Smooth muscle cell (in vitro differentiated cells): Measurements from ENCODE around the gene KRT84. TPM values are rescaled to one million over a fixed set of nuclear protein-coding genes. Genes with fewer than 3 reads are reported as not detected.

Experiments used
- DNase-seq: peaks from one replicate; lab custom pipeline; 2025; ENCODE audit not compliant: unreplicated experiment; lab: John Stamatoyannopoulos, UW
- H2AFZ ChIP-seq: fragments of 200-600 bp; sonication (generic); 2 replicates; pipeline ENCODE4 v1.6.0; 2016; ENCODE audit warnings: antibody characterized with exemption, low read depth, mild to moderate bottlenecking
- H3F3A ChIP-seq: fragments of 200-600 bp; sonication (generic); 2 replicates; pipeline ENCODE4 v1.6.0; 2017; ENCODE audit warnings: antibody characterized with exemption, low read depth
- H3K27ac ChIP-seq: fragments of 200-600 bp; sonication (generic); 2 replicates; pipeline ENCODE4 v1.5.1; 2016; ENCODE audit warnings: low read depth, mild to moderate bottlenecking
- H3K27me3 ChIP-seq: fragments of 200-600 bp; sonication (generic); 2 replicates; pipeline ENCODE4 v1.6.1; 2016; ENCODE audit warnings: low read depth, mild to moderate bottlenecking
- H3K36me3 ChIP-seq: fragments of 200-600 bp; sonication (generic); 2 replicates; pipeline ENCODE4 v1.5.1; 2016; ENCODE audit warnings: low read depth
- H3K4me1 ChIP-seq: fragments of 200-600 bp; sonication (generic); 2 replicates; pipeline ENCODE4 v1.5.1; 2016; ENCODE audit warnings: low read depth
- H3K4me2 ChIP-seq: fragments of 200-600 bp; sonication (generic); 2 replicates; pipeline ENCODE4 v1.6.0; 2016; ENCODE audit warnings: mild to moderate bottlenecking
- H3K4me3 ChIP-seq: fragments of 200-600 bp; sonication (generic); 2 replicates; pipeline ENCODE4 v1.5.1; 2016; ENCODE audit warnings: mild to moderate bottlenecking
- H3K79me2 ChIP-seq: fragments of 200-600 bp; sonication (generic); 2 replicates; pipeline ENCODE4 v1.6.0; 2016; ENCODE audit warnings: low read depth, mild to moderate bottlenecking
- H3K9ac ChIP-seq: fragments of 200-600 bp; sonication (generic); 2 replicates; pipeline ENCODE4 v1.6.0; 2016; ENCODE audit warnings: low read depth
- H3K9me3 ChIP-seq: fragments of 200-600 bp; sonication (generic); replicated peaks from 2 replicates; pipeline ENCODE4 v1.5.1; 2016; ENCODE audit warnings: low read depth
- H4K20me1 ChIP-seq: fragments of 200-600 bp; sonication (generic); 2 replicates; pipeline ENCODE4 v1.6.0; 2016; ENCODE audit warnings: low read depth
- WGBS: methylation state at CpG from one replicate; pipeline ENCODE4 v1.1.7; 2016; ENCODE audit warnings: low lambda C conversion rate; 5-methylcytosine and 5-hydroxymethylcytosine counted together
- polyA plus RNA-seq: library from polyadenylated mRNA; unstranded; fragments of >200 nt; fragmentation: Nextera tagmentation; extraction: Ambion mirVana; gene quantifications from 2 replicates; pipeline ENCODE4 v1.2.1, GENCODE V29; 2016
- total RNA-seq: library from RNA; depleted of rRNA; stranded (reverse); fragments of >200 nt; gene quantifications from 2 replicates; pipeline ENCODE4 v1.2.3, GENCODE V29; 2014
- TF ChIP-seq, protein P1 (sequence below): fragments of 200-600 bp; sonication (generic); IDR thresholded peaks from 2 replicates; pipeline ENCODE4 v1.5.1; 2017; ENCODE audit warnings: borderline replicate concordance, mild to moderate bottlenecking, antibody characterized with exemption; ENCODE audit not compliant: insufficient read depth, poor library complexity, severe bottlenecking

The KRT84 gene
- total and polyA plus RNA-seq, 2 experiments from 2014 or later: 0.09 to 5.6 TPM

DNA sequence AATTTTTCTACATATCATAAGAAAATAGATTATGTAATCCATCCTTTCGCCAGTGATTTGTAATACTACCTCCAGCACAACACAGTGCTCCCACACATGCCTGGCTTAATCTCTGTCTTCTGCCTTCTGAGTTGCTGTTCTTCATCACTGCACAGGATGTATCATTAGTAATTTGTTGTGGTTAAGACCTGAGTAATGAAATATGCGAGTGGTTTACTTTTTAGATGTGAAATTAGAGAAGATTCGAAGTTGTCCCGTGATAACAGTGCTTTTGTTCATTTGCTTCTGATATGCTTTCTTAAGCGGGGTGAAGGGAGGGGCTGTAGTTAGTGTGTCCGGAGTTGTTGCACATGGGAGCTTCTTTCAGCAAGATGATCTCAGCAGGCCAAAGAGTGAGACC is 36.3 kb downstream of the KRT84 start:
- Histone ChIP-seq H3F3A (no peaks in the 10 kb centered on the region), H2AFZ (no peak overlapping the region), H3K36me3 (no peaks in the 10 kb centered on the region), H3K4me3 (no peak overlapping the region), H3K9me3 (no peaks in the 10 kb centered on the region), H3K27me3 (peaks cover 42% of the 10 kb centered on the region), H3K9ac (no peak overlapping the region), H4K20me1 (no peaks in the 10 kb centered on the region), H3K4me1 (no peaks in the 10 kb centered on the region), H3K79me2 (no peaks in the 10 kb centered on the region), H3K4me2 (no peak overlapping the region), H3K27ac (no peak overlapping the region)
- WGBS: 56% methylated on average over 6 of the region's 6 CpGs
- no peak for DNase-seq
- TF ChIP-seq, protein P1, sequence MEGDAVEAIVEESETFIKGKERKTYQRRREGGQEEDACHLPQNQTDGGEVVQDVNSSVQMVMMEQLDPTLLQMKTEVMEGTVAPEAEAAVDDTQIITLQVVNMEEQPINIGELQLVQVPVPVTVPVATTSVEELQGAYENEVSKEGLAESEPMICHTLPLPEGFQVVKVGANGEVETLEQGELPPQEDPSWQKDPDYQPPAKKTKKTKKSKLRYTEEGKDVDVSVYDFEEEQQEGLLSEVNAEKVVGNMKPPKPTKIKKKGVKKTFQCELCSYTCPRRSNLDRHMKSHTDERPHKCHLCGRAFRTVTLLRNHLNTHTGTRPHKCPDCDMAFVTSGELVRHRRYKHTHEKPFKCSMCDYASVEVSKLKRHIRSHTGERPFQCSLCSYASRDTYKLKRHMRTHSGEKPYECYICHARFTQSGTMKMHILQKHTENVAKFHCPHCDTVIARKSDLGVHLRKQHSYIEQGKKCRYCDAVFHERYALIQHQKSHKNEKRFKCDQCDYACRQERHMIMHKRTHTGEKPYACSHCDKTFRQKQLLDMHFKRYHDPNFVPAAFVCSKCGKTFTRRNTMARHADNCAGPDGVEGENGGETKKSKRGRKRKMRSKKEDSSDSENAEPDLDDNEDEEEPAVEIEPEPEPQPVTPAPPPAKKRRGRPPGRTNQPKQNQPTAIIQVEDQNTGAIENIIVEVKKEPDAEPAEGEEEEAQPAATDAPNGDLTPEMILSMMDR: no peak

DNA sequence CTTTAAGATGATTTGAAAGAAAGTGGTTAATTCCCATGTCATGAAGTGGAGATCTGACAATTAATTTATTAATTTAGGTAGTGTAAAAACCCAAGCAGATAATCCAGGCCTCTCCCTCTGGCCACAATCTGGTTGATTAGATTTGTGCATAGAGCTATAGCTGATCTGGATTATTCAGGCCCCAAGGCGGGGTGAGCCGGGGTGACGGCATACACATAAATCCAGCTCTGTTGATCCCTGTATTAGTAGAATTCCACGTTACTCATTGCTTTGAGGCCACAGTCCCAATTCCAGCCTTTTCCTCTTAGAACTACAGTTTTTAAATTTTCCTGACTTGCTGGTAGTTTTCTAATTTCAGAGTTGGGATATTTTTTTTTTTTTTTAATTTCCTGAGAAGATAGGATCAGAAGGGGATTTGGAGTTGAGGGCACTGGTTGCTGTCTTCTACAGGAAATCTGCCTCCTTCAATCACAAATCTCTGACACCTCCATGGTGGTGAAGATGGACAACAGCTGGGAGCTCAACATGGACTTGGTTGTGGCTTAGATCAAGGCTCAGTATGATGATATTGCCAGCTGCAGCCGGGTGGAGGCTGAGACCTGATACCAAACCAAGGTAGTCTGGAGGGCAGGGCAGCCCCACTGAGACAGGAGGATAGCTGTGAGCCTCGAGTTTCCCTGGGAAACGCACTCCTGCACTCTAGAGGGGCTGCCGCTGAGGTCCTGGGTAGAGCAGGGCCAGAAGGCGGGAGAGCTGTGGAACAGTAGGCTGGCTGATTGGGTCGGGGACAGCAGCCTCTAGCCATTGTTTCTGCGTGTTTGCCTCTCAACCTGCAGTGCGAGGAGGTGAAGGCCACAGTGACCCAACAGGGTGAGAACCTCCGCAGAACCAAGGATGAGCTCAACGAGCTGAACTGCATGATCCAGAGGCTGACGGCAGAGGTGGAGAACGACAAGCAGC is 37.6 kb downstream of the KRT84 start:
- 67% methylated on average over 16 of the region's 16 CpGs for WGBS
- Histone ChIP-seq H3F3A (no peaks in the 10 kb centered on the region), H3K4me1 (no peaks in the 10 kb centered on the region), H4K20me1 (no peaks in the 10 kb centered on the region), H3K27me3 (peaks cover 28% of the 10 kb centered on the region), H3K27ac (no peak overlapping the region), H3K36me3 (no peaks in the 10 kb centered on the region), H3K4me3 (no peak overlapping the region), H3K9ac (no peak overlapping the region), H2AFZ (no peak overlapping the region), H3K4me2 (no peak overlapping the region), H3K79me2 (no peaks in the 10 kb centered on the region), H3K9me3 (no peaks in the 10 kb centered on the region)
- DNase-seq: no peak
- TF ChIP-seq, protein P1: no peak

DNA sequence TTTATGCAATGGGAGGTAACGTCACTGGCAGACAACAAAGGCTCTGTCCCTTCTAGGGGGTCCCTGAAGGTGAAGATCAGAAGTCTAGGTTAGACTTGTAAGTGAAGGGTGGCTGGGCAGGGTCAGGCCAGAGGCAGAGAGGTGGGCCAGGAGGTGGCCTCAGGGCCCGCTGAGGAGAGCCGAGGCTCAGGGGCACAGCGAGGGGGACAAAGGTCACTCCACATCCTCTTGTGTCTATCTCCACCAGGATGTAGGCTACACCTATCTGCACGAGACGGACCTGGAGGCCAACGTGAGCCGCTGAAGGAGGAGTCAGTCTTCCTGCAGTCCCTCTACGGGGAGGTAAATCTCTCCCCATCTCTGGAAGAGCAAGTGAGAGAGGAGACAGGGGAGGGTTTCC is 38.4 kb downstream of the KRT84 start:
- Histone ChIP-seq H3K4me2 (no peak overlapping the region), H3K9ac (no peak overlapping the region), H2AFZ (no peak overlapping the region), H3K9me3 (no peaks in the 10 kb centered on the region), H3K36me3 (no peaks in the 10 kb centered on the region), H3K79me2 (no peaks in the 10 kb centered on the region), H3K27me3 (peaks cover 21% of the 10 kb centered on the region), H3K27ac (no peak overlapping the region), H3K4me1 (no peaks in the 10 kb centered on the region), H3K4me3 (no peak overlapping the region), H3F3A (no peaks in the 10 kb centered on the region), H4K20me1 (no peaks in the 10 kb centered on the region)
- WGBS: 84% methylated on average over 9 of the region's 9 CpGs
- no peak for DNase-seq
- TF ChIP-seq, protein P1: no peak
